ENCODE data around the gene MCRS1.
"Not testable (repeated sequence)": the region's sequence is repeated elsewhere in the genome, so short reads cannot be mapped to it uniquely, and the experiment has no call there.

Gene MCRS1

DNA sequence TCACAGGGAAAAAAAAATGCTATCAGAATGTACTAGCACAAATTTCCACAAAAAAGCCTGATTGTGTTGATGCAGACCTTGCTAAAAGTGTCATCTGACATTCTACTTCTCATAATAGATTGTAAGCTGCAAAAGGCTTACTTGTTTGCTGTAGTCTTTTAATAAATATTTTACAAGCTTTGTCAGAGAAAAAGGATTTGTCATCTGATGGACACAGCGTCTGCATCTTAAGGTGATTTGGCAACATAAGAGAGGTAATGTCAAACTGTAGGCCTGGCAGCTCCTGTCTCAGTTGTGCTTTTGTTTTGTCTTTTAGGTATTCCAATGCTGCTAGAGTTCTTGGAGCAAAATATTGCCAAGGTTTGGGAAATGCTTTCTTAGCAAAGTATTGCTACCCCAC is 55.4 kb downstream of the MCRS1 start:
- DNase-seq = no peak

GRCh38 chr12:49511410-49511809 is 56.5 kb downstream of the MCRS1 start:
- DNase-seq = peak; percentile 24

GRCh38 chr12:49509681-49510080 is 58.3 kb downstream of the MCRS1 start:
- not testable (repeated sequence) for DNase-seq

Measured in kidney glomerular epithelial cell (primary cell).